ENCODE measurements around the gene HEATR1.

HEATR1 gene

DNA sequence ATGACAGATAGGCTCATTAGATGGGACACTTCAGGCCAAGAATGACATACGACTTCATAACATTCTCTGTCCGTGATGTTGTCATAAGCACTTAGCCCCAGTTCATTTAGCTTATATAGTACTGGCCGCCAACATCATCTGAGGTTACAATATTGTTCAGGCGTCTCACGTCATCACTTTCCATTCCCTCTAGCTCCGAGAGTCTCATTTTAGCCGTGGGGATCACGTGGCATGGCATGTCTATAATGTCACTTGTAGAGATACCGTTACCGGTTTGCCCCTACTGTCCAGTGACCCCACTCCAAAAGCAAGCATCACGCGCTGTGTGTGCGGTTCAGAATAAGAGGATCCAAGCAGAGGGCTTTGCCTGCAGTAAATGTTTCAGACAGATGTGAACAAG, 34.6 kb upstream of the HEATR1 start:
- DNase-seq (ENCODE audit: low spot score) (no peak), ATAC-seq (ENCODE audit: low read depth) (no peak)
- H3K27me3 ChIP-seq (ENCODE audit: insufficient read depth, poor library complexity, severe bottlenecking), result no peaks in the 10 kb centered on the region
- H3K4me3 ChIP-seq (ENCODE audit: severe bottlenecking), result no peak overlapping the region
- no peaks in the 10 kb centered on the region for H3K36me3 ChIP-seq (ENCODE audit: low read depth)
- TF ChIP-seq, protein P1, sequence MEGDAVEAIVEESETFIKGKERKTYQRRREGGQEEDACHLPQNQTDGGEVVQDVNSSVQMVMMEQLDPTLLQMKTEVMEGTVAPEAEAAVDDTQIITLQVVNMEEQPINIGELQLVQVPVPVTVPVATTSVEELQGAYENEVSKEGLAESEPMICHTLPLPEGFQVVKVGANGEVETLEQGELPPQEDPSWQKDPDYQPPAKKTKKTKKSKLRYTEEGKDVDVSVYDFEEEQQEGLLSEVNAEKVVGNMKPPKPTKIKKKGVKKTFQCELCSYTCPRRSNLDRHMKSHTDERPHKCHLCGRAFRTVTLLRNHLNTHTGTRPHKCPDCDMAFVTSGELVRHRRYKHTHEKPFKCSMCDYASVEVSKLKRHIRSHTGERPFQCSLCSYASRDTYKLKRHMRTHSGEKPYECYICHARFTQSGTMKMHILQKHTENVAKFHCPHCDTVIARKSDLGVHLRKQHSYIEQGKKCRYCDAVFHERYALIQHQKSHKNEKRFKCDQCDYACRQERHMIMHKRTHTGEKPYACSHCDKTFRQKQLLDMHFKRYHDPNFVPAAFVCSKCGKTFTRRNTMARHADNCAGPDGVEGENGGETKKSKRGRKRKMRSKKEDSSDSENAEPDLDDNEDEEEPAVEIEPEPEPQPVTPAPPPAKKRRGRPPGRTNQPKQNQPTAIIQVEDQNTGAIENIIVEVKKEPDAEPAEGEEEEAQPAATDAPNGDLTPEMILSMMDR (IDR thresholded peaks at IDR 0.05; ENCODE audit: poor library complexity, severe bottlenecking), result no peak
- no peaks in the 10 kb centered on the region for H3K4me1 ChIP-seq (ENCODE audit: insufficient read depth, poor library complexity, severe bottlenecking)
- no peak overlapping the region for H3K27ac ChIP-seq (ENCODE audit: poor library complexity, severe bottlenecking)
- H3K9me3 ChIP-seq (ENCODE audit: severe bottlenecking), result no peaks in the 10 kb centered on the region

DNA sequence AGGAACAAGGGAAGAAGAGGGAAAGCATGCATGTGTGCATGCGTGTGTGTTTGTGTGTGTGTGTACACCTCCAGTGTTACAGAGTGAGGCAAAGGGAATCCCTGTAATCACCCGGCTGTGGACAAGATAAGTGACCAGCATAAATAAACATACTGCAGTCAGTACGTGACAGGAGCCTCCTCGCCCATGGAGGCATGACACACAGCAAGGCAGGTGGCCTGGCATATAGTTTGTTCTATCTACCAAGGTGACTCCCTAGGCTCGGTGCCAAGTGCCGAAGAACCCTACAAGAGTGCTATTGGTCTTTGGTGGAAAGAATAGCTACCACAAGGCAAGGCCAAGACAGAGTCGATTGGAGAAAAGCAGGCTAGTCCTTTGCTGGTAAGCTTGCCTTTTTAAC, 31.7 kb upstream of the HEATR1 start:
- no peak for ATAC-seq (ENCODE audit: low read depth)
- TF ChIP-seq, protein P1 (IDR thresholded peaks at IDR 0.05; ENCODE audit: poor library complexity, severe bottlenecking), result no peak
- H3K36me3 ChIP-seq (ENCODE audit: low read depth), result no peaks in the 10 kb centered on the region
- H3K4me1 ChIP-seq (ENCODE audit: insufficient read depth, poor library complexity, severe bottlenecking), result no peaks in the 10 kb centered on the region
- no peaks in the 10 kb centered on the region for H3K27me3 ChIP-seq (ENCODE audit: insufficient read depth, poor library complexity, severe bottlenecking)
- DNase-seq (ENCODE audit: low spot score), result no peak
- H3K4me3 ChIP-seq (ENCODE audit: severe bottlenecking), result no peak overlapping the region
- no peaks in the 10 kb centered on the region for H3K9me3 ChIP-seq (ENCODE audit: severe bottlenecking)
- H3K27ac ChIP-seq (ENCODE audit: poor library complexity, severe bottlenecking), result no peak overlapping the region

DNA sequence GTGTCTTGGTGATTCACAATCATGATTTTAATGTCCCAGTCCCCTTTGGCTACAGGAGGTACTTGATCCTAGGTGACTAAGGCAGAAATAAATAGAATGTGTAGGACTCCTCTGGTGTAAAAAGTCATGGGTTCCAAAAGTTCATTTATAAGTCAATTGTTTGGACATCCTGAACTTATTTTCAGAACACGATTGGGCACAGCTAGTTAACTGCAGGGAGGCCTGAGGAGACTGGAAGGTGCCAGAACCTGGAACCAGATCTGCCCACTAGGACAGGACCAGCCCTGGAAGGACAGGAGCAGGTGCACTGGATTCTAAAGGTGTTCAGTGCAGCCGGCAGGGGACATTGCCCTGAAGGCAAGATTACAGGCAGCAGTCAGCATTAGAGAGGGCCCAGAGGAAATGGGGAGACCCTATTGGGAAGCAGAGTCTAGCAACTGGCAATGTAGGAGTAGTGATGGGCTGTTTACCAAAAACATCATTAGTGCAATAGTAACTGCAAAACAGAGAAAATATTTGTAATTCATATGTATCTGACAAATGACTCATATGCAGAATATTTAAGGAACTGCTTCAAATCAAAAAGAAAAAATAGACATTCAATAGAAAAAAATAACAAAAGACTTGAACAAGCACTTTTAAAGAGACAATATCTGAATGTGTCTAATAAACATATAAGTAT, 23.6 kb upstream of the HEATR1 start:
- TF ChIP-seq, protein P1 (IDR thresholded peaks at IDR 0.05; ENCODE audit: poor library complexity, severe bottlenecking), result no peak
- no peaks in the 10 kb centered on the region for H3K9me3 ChIP-seq (ENCODE audit: severe bottlenecking)
- no peak for DNase-seq (ENCODE audit: low spot score)
- no peaks in the 10 kb centered on the region for H3K27me3 ChIP-seq (ENCODE audit: insufficient read depth, poor library complexity, severe bottlenecking)
- no peaks in the 10 kb centered on the region for H3K4me1 ChIP-seq (ENCODE audit: insufficient read depth, poor library complexity, severe bottlenecking)
- no peak for ATAC-seq (ENCODE audit: low read depth)
- no peak overlapping the region for H3K27ac ChIP-seq (ENCODE audit: poor library complexity, severe bottlenecking)
- H3K4me3 ChIP-seq (ENCODE audit: severe bottlenecking), result no peak overlapping the region
- H3K36me3 ChIP-seq (ENCODE audit: low read depth), result no peaks in the 10 kb centered on the region

DNA sequence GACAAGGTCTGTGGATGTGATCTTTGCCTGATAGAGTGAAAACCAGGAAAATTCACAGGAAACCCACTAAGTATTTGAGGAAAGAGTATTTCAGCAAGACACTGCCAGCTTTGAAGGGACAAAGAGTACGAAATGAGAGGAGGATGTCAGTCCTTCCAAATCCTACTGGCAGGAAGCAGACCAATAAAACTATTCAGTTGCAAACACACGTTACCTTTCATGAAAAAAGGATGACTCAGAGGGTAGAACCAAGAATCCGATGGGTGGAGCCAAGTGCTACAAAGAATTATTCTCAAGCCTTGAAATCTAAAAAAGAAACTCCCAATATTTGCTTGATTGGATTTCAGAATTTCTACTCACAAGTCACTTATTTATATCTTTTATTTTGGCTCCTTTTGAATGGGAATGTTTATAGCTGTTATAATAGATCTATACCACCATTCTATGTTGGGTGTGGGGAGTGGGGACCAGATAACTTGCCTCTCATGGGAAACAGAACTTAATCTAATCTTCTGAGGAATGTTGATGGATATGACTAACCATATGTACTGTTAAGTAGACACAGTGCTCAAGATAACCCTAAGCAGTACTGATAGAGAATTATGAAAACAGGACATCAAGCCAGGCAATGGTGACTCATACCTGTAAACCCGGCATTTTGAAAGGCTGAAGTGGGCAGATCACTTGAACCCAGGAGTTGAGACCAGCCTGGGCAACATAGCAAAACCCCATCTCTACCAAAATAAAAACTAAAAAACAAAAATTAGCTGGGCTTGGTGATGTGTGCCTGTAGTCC, 19.3 kb upstream of the HEATR1 start:
- ATAC-seq (ENCODE audit: low read depth) (no peak), DNase-seq (ENCODE audit: low spot score) (no peak)
- Histone ChIP-seq H3K36me3 (ENCODE audit: low read depth) (no peaks in the 10 kb centered on the region), H3K9me3 (ENCODE audit: severe bottlenecking) (no peaks in the 10 kb centered on the region), H3K4me3 (ENCODE audit: severe bottlenecking) (no peak overlapping the region), H3K27ac (ENCODE audit: poor library complexity, severe bottlenecking) (no peak overlapping the region), H3K27me3 (ENCODE audit: insufficient read depth, poor library complexity, severe bottlenecking) (no peaks in the 10 kb centered on the region), H3K4me1 (ENCODE audit: insufficient read depth, poor library complexity, severe bottlenecking) (no peaks in the 10 kb centered on the region)
- TF ChIP-seq, protein P1 (IDR thresholded peaks at IDR 0.05; ENCODE audit: poor library complexity, severe bottlenecking), result no peak

DNA sequence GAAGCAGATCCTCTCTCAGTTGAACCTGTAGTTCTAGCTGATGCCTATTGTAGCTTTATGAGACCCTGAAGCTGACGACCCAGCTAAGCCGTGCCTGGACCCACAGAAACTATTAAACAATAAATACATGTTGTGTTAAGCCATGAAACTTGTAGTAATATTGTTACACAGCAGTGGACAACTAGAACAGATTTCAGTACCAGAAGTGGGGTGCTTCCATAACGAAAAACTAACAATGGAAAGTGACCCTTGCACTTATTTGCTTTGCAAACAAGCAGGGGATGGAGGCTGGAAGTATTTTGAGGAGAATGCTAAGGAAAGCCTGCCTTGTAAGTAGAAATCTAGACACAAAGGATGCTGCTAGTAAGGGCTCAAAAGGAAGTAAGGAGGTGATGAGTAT, 18.1 kb upstream of the HEATR1 start:
- DNase-seq (ENCODE audit: low spot score), result no peak
- H3K36me3 ChIP-seq (ENCODE audit: low read depth), result no peaks in the 10 kb centered on the region
- TF ChIP-seq, protein P1 (IDR thresholded peaks at IDR 0.05; ENCODE audit: poor library complexity, severe bottlenecking), result no peak
- ATAC-seq (ENCODE audit: low read depth), result no peak
- no peak overlapping the region for H3K27ac ChIP-seq (ENCODE audit: poor library complexity, severe bottlenecking)
- H3K27me3 ChIP-seq (ENCODE audit: insufficient read depth, poor library complexity, severe bottlenecking), result no peaks in the 10 kb centered on the region
- no peak overlapping the region for H3K4me3 ChIP-seq (ENCODE audit: severe bottlenecking)
- no peaks in the 10 kb centered on the region for H3K4me1 ChIP-seq (ENCODE audit: insufficient read depth, poor library complexity, severe bottlenecking)
- H3K9me3 ChIP-seq (ENCODE audit: severe bottlenecking), result no peaks in the 10 kb centered on the region
